HS-5 (cell line): Measurements from ENCODE around the gene MAN2B2.

Experiments used
- DNase-seq: peaks from one replicate; pipeline ENCODE4 v3.0.0-alpha.2; 2012; ENCODE audit warnings: low read depth

MAN2B2 gene

DNA sequence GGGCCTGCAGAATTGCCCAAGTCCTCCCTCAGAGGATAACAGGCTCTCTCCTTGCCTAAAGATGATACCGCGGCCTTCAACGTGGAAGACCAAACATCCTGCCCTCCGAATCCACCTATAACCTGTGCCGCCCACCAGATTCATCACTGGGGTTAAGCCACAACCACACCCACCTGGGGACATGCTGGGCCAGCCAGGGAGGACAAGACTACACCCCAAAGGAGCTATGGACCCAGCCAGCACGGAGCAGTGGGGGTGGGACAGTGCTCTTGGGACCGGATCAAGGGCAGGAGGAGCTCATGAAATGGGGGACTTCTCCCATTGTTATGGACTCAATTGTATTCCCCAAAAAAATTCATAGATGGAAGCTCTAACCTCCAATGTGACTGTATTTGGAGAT is 6.8 kb upstream of the MAN2B2 start:
- DNase-seq, result no peak

DNA sequence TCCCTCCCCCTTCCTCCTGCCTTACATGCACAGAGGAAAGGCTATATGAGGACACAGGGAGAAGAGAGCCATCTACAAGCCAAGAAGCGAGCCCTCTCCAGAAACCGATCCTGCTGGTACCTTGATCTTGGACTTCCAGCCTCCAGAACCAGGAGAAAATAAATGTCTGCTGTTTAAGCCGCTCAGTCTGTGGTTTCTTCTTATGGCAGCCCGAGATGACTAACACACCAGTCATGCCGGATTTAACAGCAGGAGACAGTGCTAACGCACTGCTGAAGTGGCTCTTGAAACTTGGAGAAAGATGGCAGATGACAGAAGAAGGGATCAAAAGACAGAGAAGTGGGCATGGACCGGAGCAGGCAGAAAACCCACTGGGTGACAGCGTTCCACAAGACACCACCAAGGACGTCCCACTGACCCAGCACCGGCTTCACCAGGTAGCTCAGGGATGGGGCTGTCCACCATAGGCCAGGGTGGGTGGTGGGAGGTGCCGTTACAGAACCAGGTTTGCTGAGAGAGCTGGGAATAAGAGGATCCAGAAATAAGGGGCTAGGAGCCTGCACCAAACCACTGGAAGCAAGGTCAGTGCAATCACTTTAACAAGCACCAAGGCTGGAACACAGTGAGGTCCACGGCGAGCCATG is 6.2 kb upstream of the MAN2B2 start:
- peak; percentile 68 for DNase-seq

DNA sequence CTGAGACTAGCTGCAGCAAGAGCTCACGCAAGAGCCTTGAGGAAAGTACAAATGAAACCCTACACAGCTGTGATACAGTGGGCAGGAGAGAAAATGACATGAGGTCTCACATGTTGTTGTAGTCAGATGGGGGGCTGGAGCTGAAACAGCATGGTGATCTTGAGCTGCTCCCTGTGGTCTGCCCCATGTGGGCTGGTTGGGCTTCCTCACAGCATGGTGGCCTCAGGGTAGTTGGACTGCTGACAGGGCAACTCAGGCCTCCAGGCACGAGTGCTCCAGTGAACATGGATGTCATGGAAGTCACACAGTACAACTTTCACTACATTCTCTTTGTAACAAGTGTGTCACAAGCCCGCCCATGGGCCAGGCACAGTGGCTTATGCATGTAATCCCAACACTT is 3.4 kb upstream of the MAN2B2 start:
- no peak for DNase-seq

DNA sequence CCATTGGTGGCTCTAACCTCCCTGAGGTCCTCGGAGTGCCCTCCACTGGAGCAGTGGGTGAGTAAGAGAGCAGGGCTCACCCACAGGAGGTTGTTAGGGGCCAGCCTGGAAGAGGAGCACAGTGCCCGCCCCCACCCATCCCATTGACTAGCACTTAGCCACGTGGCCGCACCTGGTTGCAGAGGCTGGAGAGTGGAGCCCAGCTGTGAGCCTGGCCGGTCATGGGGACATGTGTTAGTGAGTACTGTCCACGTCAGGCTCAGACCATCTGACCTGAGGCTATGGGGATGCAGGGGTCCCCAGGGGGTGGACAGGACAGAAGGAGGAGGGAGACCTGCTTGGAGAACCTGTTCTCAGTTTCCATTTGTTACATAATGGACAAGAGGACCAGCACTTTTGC is 1.4 kb upstream of the MAN2B2 start:
- no peak for DNase-seq

DNA sequence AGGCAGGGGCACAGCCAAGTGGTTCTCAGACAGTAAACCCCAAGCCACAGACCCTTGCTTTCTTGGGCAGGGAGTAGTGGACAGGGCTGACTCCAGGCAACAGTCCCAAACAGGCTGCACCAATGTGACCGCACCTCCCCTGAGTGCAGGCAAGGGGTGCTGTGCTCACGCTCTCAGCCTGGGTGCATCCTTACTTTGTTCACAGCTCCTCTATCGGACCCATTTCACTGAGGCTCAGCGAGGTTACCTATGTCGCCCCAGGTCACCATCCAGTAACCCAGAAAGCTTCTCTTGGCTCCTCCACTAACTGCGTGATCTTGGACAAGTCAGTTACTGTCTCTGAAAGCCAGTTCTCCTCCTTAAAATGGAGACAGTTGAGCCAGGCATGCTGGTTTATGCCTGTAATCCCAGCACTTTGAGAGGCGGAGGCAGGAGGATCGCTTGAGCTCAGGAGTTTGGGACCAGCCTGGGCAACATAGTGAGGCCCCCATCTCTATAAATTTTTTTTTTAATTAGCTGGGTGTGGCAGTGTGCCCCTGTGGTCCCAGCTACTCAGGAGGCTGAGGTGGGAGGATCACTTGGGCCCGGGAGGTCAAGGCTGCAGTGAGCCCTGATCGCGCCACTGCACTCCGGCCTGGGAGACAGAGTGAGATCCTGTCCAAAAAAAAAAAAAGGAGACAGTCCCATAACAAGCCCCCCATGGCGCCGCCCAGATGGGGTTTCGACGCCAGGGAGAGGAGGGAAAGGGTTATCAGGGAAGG is 823 bp upstream of the MAN2B2 start:
- no peak for DNase-seq

DNA sequence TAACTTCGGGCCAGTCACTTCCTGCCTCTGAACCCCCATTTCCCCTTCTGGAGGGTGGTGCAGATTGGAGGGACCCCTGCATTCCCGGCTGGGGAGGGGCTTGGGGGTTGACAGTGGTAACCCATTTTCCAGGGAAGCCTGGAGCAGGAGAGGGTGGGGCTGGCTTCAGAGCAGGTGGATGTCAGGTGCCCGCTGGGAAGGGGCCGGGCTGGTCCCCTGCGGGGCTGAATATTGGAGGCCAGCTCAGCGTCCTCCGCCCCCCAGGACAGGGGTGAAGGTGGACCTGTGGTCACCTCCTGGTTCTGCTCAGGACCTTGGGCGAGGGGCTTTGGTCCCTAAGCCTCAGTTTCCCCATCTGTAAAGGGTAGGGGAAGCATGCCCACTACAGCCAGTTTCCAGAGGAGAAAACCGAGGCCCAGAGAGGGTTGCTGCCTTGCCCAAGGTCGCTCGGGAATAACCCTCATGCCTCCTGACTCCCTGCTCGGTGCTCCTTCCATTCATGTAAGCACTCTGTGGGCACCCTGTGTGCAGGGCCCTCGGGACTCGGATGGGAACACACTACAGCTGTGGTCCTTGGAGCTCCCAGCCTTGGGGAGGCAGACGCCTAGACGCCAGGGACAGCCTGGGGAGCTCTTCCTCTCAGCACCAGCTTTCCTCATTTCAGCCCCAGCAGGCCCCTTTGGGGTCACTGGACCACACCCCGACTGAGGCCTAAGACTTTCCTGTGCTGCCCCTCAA is 683 bp downstream of the MAN2B2 start:
- DNase-seq, result no peak

DNA sequence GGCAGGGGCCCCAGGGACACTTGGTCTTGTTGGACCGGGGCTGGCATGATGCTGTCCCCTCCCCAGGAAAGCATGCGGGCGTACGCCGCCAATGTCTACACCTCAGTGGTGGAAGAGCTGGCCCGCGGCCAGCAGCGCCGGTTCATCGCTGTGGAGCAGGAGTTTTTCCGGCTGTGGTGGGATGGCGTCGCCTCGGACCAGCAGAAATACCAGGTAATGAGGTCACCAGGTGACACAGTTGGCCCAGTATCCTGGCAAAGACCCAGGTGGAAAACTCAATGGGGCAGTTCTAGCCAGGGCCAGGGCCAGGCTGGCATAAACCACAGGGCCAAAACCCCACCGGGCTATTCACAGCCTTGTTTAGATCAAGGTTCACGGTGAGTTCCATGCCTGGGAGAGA is 1.5 kb downstream of the MAN2B2 start:
- no peak for DNase-seq

DNA sequence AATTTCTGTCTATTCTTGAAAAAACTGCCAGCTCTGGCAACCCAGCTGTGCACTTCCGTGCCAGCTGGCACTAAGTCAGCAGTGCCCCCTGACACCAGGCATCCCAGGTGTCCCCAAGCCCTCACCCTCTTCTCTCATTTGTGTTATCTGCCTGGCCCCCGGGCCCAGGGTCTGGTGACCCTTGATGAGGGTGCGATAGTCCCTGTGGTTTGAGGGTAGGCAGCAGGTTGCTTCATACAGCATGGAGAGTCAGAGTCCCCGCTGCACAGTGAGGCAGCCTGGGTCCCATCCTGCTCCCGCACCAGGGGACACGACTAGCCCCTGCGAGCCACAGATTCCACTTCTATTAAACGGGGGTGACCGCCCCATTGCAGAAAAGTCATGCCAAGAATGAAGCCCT is 1.9 kb downstream of the MAN2B2 start:
- no peak for DNase-seq

DNA sequence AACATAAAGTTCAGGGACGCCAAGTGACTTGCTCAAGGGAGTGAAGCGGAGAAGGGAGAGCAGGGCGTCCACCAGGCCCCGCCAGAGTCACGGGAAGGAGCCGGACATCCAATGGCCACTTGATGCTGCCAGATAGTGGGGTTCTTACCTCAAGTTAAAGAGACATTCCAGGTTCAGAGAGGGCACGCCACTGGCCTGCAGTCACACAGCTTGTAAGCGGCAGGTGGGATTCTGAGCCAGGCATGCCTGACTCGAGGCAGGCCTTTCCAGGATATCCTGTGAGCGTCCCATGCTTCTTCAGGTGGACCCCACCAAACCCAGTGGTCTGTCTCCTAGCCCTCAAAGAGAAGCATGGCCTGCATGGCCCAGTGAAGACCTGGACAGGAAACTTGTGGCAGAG is 2.4 kb downstream of the MAN2B2 start:
- DNase-seq, result no peak

DNA sequence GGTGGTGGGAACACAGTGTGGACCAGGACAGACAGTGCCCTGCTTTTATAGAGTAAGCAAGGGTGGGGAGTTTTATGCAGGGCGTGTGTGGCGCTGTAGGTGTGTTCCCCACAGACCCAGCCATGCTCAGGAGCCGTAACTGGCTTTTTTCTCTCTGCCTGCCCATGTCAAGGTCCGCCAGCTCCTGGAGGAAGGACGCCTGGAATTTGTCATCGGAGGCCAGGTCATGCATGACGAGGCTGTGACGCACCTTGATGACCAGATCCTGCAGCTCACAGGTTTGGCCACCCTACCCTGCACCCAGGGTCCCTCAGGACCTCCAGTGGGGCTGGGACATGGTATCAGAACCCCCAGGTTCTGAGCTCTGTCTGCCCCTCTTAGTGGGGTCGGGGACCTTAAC is 3.2 kb downstream of the MAN2B2 start:
- no peak for DNase-seq

DNA sequence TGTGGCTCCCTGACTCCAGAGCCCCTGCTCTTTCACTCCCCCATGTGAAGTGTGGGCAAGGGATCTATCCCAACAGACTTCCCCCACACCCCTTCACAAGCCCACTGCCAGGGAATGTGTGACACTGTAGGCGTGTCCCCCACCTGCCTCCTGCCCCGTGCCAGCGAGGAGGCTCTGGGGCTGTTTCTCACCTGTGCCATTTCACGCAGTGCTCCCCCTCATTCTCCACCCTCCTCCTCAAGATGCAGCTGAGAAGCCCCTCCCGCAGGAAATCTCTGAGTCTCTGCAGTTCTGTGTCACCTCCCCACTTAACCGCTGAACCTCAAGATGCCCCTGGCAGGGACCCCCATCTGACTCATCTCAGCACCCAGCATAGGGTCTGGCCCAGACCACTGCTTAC is 5.4 kb downstream of the MAN2B2 start:
- DNase-seq, result no peak

DNA sequence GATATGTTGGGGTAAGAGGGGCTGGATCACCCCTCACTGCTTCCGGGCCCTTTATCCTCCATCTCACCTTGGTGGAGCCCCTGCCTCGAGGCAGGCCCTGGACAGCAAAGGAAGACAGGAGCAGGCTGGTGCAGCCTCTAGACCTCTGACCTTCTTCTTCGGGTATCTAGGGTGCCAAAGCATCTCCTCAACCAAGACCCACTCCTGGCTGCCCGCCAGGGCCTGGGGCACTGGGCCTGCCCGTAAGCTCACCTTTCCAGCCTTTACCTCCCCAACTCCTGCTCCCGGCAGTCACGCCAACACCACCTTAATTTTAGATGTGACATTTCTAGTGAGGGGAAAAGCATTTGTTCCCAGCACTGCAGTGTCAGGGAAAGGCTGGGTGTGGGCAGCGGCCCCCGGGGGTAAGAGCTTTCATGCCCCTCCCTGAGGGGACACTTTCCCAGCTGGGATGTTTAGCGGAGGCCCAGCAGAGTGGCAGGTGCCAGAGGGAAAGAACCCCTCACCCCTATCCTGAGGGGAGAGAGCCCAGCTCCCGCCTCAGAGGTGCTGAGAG is 6.7 kb downstream of the MAN2B2 start:
- DNase-seq, result no peak

DNA sequence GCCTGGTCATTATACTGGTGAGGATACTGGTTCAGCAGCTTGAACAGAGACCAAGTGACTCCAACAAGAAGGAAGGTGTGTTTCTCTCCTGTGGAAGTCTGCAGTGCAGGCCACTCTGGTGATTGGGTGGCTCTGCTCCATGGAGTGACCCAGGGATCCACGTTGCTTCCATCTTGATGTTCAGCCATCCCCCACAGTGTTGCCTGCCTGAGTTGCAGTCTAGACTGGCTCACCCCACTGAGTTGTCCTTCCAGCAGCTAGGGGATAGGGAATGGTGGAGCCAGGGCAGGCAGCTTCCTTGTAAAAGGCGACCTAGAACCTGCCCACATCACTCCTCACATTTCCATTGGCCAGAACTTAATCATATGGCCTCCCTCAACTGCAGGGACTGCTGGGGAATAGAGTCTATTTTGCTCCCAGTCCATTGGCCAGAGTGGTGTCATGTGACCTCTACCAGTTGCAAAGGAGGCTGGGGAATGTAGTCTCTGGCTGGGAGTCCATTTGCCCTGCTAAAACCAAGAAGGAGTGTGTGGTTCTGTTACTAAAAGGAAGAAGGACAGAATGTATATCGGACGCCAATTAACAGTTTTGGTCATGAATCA is 8.0 kb downstream of the MAN2B2 start:
- no peak for DNase-seq

DNA sequence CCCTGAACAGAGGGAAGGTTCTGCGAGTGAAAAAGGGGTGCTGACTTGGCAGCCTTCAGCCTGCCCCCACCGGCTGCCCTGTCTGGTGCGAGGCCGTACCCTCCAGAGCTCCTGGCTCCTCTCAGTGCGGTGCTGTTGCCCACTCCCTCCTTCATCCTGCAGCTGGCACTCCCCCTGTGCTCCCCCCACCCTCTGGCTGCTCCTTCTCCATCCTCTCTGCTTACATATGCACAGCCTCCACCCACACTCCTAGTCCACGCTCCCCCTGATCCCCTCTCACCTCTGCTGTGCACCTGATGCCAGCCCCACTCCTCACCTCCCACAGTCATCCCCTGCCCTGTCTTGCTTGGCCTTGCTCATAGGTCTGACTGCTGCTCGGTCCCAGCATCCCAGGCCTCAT is 9.9 kb downstream of the MAN2B2 start:
- DNase-seq, result no peak

DNA sequence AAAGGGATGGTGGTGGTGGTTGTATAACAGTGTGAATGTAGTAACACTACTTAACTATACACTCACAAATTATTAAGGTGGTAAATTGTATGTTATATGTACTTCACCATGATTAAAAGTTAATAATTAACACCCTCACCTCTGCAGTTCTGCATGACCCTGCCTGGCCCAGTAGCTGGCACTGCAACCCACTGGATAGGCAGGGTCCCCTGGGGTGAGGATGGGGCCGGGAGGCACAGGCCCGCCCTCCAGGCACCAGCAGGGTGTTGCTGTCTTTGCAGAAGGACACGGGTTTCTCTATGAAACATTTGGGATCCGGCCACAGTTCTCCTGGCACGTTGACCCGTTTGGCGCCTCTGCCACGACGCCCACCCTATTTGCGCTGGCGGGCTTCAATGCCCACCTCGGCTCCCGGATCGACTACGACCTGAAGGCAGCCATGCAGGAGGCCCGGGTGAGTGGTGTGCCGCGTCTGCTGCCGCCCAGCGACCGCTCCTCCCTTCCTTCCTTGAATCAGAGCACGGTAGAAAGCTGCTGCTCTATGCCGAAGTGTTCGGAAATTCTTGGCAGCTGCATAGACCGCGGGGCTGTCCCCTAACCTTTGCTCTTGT is 11.8 kb downstream of the MAN2B2 start:
- DNase-seq, result no peak

DNA sequence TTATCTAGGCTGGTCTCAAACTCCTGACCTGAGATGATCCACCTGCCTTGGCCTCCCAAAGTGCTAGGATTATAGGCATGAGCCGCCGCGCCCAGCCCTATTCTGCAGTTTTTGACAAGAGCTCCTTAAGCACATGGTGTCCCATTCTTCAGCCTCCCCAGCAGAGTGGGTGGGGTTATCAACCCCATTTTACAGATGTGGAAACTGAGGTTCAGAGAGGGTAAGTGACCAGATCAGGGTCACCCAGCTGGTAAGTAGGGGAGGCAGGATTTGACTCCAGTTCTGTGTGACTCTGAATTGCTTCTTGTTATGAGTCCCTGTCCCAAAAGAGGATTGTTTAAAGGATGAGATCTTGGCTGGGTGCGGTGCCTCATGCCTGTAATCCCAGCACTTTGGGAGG is 14.5 kb downstream of the MAN2B2 start:
- no peak for DNase-seq

DNA sequence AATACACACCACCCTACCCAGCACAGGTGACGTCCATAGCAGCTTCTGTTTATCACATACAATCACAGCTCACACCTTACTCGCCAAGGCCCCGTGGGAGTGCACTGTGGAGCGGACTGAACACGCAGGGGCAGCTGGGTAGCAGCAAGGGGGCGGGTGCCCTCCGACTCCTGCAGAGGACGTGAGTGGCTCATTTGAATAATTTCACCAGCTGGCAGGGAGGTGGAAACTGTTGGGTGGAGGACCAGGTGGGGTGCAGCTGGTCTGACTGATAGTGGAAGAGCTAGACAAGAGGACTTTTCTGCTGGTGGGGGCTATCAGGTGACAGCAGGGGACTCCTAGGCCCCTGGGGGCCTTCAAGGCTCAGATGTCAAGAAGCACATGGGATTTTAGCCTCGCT is 16.3 kb downstream of the MAN2B2 start:
- no peak for DNase-seq

DNA sequence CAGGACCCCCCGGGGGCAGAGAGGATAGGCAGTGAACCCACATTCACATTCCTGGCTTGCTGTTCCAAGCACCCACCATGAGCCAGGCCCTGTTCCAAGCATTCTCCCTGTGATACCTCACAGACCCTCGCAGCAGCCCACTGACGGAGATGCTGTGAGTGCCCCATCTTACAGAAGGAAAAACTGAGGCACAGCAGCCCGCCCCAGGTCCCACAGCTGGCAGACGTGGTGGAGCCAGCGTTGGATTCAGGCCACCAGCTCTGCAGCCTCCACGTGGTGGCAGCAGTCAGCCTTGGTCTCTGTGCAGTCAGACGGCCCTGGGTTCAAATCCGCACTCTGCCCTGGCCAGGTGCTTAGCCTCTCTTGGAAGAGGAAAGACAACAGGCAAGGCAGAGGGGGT is 16.8 kb downstream of the MAN2B2 start:
- no peak for DNase-seq

DNA sequence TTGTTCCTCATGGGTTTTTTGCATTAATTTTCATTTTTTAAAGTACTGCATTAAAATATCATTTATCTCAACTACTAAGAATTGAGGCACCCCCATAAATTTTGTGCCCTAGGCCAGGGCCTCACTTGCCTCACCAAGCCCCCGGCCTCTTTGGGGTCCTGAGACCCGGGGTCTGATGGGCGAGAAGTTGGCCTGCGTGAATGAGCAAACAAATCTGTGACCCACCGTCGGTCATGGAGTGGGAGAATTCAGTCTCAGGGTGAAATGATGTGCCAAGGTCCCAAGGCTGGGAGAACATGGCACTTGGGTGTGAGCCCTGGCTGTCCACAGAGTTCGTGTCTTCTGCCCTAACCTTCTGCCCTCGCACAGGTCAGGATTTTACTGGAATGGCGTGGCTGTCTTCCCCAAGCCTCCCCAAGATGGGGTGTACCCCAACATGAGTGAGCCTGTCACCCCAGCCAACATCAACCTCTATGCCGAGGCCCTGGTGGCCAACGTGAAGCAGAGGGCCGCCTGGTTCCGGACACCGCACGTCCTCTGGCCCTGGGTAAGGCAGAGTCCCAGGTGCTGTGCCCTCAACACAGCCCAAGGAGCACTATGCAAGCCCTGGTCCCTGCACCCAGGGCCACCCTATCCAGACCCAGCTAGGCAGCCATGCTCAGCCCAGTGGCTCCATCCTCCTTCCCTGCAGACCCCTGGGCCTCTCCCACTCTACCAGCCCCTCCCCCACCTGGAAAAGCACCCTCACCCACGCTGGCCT is 18.0 kb downstream of the MAN2B2 start:
- DNase-seq, result no peak

DNA sequence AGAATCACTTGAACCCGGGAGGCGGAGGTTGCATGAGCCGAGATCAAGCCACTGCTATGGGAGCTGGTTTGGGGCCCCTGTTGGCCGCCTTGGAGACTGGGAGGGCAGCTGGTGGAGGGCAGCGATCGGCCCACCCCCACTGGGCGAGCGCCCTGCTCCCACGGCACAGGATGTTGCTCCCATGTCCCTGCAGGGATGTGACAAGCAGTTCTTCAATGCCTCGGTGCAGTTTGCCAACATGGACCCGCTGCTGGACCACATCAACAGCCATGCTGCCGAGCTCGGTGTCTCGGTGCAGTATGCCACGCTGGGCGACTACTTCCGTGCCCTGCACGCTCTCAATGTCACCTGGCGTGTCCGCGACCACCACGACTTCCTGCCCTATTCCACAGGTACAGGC is 19.4 kb downstream of the MAN2B2 start:
- no peak for DNase-seq

DNA sequence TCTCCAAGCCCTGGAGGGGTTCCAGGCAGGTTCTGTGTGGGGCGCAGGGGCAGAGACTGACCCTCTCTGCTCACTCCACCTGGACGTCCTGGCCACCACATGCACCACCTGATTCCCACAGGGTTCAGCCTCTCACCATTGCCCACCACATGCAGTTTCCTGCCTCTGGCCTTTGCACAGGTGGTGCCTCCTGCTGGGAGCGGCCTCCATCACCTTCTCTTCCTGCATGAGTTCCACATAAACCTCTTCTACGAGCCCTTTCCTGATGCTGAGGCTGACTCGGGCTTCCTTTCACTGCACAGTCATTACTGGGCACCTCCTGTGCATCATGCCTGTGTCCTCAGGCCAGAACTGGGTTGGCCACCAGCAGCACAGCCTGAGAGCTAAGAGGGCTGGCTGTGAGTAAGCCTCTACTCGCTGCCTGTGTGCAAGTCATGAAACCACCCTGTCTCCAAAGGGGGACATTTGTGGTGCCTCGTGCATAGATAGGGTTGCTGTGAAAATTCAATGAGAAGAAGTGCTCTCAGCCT is 19.9 kb downstream of the MAN2B2 start:
- no peak for DNase-seq
